Stimulated activated CD8-positive, alpha-beta memory T cell treated with anti-CD3 and anti-CD28 coated beads, Interleukin-12 subunit alpha, Interleukin-12 subunit beta, amount 100 ng/mL, for 1 hour (primary cell): Measurements from ENCODE around the gene OR2T3.
"Not testable (repeated sequence)": the region's sequence is repeated elsewhere in the genome, so short reads cannot be mapped to it uniquely, and the experiment has no call there.

Source experiments
- DNase-seq: peaks from one replicate; pipeline ENCODE4 v3.0.0-alpha.2; 2020; ENCODE audit warnings: low read depth

The OR2T3 gene

GRCh38 chr1:248472111-248472510 lies 1.0 kb upstream of the OR2T3 start:
- DNase-seq, result not testable (repeated sequence)

GRCh38 chr1:248475660-248476059 lies 2.5 kb downstream of the OR2T3 start:
- not testable (repeated sequence) for DNase-seq

- not testable (repeated sequence) for DNase-seq
Measured at GRCh38 chr1:248481686-248482579, 8.8 kb downstream of the OR2T3 start.

- DNase-seq, result not testable (repeated sequence)
Measured at GRCh38 chr1:248488289-248488688, 15.1 kb downstream of the OR2T3 start, which contains the start of gene OR2T5. OR2T5 (plus strand) TSS chr1:248488589; CDS start chr1:248488589, 0 bp downstream.

- DNase-seq, result not testable (repeated sequence)
Measured at GRCh38 chr1:248496661-248497060, 23.5 kb downstream of the OR2T3 start.

- DNase-seq, result not testable (repeated sequence)
Measured at GRCh38 chr1:248500305-248501035, 27.3 kb downstream of the OR2T3 start.

GRCh38 chr1:248507773-248508172 lies 34.6 kb downstream of the OR2T3 start, which contains the start of gene OR2G6:
OR2G6 (plus strand) TSS chr1:248508073; CDS start chr1:248521647, 13,574 bp downstream.
- DNase-seq, result not testable (repeated sequence)

- DNase-seq, result not testable (repeated sequence)
Measured at GRCh38 chr1:248510217-248510616, 37.1 kb downstream of the OR2T3 start.

- no peak for DNase-seq
Measured at GRCh38 chr1:248521856-248522255, 48.7 kb downstream of the OR2T3 start.
